Myocyte (in vitro differentiated cells): ENCODE measurements around the gene SNX10. TPM values are rescaled to one million over a fixed set of nuclear protein-coding genes. Genes with fewer than 3 reads are reported as not detected.

Experiments used
- DNase-seq: peaks from one replicate; pipeline ENCODE4 v3.0.0-alpha.2; 2012; ENCODE audit warnings: low read depth
- total RNA-seq: library from RNA; depleted of rRNA; stranded (reverse); fragments of >200 nt; gene quantifications from 2 replicates; pipeline ENCODE4 v1.2.3, GENCODE V29; 2014

SNX10 gene
- total RNA-seq, 1 donor from 2014 or later = not detected

DNA sequence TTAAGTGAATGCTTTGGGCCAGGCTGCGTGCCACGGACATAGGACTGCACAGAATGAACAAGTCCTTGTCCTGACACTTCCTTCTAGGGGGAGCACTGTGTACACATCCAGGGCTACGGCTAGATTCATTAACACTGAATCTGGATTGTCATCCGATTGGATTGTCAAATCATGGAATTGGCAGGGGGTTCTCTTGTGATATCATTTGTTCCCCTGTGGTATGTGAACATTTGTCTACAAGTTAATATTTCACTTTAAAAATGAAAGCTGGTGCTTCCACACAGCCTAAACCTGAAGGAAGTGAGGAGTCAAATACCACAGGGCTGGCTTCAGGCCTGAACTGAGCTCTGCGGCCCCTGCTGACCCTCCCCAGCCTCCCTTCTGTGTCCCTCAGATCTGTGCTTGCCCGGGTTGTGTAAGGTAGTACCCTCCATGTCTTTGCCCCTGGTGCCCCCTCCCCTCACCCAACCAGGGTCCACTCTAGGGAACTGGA, 75.6 kb downstream of the SNX10 start:
- no peak for DNase-seq

DNA sequence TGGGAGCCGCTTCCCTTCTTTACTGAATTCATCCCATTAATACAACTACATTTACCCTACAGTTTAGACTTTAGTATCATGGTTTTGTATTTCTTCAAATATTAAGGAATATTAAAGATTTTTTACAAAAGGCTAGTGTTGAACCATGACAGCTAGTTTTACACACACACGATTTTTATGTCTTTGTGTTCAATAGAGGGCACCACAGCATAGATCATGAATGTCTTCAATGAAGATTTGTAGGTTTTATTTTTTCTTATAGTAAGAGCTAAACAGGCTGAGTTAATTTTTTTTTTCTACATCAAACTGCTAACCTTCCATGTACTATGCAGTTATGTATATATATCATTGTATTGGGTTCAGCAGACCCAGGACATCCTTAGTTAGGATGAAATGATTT, 76.9 kb downstream of the SNX10 start:
- peak; percentile 12 for DNase-seq

DNA sequence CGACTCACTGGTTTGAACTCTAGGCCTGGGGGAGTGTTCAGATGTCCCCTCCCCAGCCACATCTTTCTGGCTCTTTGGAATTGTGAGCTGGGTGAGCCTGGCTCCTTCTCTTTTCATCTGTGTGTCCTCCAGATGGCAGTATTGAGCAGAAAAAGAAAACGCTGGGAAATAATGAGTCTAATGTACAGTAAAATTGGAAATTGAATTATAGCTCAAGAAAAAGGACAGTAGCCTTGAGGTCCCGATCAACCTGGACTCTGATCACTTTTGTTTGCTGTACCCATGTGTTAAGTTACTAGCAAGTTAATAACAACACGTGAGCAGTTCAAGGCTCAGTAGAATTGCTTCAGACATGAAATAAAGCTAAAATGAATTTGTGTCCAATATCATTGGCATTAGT, 77.9 kb downstream of the SNX10 start:
- DNase-seq = peak; percentile 80

DNA sequence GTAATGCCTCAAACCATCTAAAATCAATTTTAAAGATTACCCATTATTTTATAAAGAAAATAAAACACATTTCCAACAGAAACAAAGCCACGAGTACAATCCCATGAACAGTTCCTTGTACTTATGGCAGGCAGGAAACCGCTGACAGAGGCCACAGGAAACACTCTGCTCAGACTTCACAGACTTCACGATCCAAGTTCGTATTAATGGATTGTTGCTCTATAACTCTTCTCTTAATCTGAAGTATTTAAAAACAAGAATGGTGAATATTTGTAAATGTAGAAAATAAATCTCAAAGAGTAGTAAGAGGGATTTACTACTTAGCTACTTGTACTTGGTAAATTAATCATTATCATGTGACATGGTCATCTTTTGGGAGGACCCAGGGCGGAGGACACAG, 78.3 kb downstream of the SNX10 start:
- peak; percentile 7 for DNase-seq

DNA sequence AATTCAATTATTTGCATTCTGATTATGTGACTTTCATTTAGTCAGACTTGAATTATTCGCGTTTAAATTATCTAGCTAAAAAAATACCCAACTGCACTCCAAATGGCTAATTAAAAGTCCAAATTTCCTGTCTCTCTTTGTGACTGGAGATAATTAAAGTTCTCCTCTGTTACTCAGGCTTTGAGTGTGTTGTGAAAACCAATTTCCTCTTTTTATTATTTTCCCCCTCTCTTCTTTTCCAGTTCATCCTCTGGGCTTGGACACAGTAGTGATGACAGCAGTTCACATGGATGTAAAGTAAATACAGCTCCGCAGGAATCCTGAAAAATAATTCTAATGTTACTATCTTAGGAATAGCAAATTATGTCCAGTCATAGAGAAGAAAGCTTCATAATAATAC, 80.6 kb downstream of the SNX10 start:
- no peak for DNase-seq

DNA sequence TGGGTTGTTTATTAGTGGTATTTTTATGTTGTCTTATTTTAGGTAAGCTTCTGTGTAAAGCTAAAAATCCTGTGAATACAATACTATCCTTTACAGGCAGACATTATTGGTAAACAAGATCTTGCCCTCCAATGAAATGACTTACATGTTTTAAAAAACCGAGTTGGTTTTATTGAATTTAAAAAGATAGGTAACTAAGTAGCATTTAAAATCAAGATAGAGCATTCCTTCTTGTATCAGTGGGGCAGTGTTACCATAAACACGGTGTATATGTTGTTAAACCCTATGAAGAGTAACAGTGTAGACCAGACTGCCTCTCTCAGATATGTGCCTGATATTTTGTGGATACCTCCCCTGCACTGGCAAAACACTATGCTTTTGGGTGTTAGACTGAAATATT, 81.0 kb downstream of the SNX10 start:
- DNase-seq = no peak

DNA sequence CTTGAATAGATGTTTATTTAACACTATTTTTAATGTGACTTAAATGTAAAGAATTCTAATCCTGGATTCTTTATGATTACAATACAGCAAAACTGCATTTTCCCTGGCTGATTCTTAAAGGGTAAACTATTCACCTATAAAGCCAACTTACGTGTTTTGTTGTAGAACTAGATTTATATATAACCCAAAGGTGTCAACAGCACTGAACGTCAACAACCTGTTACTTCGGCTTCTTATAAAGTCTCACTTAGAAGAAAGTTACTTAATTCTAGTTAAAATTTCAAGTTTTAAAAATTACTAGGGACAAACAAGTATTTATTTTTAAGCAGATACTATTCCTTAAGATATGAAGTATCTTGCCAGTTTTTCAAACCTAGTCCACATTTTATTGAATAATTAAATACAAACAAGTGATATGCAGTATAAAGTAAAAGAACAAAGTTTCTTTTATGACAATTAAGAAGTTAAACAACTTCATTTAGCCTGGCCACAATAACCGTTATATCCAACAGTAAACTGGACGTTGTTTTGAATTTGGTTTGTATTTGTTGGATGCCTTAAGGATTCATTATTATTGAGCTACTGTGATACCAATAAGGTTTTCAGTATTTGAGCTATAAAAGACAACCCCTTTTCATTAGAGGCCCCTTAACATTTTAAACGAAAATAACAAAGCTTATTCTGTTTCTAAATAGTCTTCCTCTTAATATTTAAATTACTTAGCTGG, 83.1 kb downstream of the SNX10 start:
- no peak for DNase-seq

DNA sequence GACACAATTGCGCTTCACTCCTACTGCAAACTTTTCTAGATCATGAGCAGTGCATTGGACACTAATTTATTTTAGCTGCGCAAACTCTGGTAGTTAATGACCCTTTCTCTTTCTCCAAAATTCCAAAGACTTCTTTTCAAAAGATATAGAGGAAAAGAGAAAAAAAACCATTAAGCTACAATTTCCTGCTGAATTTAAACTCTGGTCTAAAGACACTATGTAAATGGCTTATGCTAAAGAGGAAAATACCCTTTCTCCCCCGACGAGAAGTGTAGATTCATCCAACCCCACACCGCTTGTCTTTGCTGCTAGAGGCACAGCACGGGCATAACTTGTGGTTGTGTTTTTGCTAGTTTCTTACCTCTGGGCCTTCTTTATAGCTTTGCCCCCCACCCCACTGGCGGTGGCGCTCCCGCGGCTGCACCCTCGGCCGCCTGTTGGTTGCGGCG, 84.1 kb downstream of the SNX10 start:
- no peak for DNase-seq

DNA sequence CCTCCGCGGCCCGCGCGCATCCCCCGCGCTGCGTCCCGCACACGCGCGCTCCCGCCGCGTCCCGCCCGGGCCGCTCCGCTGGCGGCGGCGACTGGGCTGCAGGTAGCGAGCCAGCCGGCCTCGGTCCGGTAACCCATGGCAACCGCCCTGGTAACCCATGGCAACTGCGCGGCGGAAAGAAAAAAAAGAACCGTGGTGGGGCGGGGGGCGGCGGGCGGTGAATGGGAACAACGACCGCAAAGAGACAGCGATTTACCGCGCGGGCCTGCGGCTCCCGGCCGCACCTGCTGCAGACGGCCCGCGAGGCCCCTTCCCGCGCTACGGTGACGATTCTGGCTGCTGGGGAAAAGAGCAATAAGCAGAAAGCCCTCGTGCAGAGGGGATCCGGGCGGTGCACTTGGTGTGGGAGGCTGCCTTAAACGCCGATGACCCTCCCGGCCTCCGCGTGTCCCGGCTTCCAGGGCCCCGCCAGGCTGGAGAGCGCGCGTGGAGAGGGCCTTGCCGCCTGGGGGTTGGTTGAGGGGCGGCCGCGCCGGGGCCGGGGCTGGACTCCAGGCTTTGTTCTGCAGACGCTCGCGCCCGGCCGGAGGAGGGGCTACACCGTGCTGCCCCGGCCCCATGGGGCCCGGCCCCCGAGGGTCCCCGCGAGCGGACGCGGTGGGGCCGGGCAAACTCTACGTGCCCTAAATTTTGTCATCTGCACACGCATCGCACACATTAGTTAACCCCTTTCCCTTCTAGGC, 84.7 kb downstream of the SNX10 start:
- DNase-seq = no peak

DNA sequence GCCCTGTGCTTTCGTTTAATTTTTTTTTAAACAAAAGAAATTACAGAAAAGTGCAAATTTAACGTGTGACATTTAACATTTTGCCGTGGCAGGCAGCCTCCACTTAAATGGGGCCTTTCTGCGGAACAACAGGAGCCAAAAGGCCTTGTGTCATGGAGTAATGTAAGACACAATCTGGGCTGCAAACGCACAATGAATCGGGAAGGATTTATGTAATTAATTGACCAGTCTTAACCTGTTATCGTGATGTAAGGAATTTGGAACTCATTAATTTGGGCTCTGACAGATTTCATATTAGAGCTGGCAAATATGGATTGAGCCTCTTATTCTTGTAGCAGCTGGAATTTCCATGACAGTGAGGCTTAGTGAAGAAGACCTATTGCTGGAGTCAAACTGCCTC, 86.4 kb downstream of the SNX10 start:
- no peak for DNase-seq

DNA sequence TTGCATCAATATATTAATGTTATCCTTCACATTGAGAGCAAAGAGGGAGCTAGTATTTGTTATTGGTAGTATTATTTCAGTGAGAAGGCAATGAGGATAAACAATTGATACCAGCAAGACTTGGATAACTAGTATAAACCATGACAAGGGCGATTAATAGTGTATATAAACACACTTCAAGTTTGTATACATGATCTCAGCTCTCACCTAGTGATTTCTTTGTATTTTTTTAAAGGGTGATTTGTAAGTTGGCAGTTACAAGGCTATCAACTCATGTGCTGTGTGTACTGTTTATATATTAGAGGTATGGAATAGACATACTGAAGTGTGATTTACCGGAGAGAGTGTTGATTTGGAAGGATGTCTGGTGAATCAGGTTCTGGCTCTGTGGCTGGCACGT, 88.0 kb downstream of the SNX10 start:
- DNase-seq = no peak

DNA sequence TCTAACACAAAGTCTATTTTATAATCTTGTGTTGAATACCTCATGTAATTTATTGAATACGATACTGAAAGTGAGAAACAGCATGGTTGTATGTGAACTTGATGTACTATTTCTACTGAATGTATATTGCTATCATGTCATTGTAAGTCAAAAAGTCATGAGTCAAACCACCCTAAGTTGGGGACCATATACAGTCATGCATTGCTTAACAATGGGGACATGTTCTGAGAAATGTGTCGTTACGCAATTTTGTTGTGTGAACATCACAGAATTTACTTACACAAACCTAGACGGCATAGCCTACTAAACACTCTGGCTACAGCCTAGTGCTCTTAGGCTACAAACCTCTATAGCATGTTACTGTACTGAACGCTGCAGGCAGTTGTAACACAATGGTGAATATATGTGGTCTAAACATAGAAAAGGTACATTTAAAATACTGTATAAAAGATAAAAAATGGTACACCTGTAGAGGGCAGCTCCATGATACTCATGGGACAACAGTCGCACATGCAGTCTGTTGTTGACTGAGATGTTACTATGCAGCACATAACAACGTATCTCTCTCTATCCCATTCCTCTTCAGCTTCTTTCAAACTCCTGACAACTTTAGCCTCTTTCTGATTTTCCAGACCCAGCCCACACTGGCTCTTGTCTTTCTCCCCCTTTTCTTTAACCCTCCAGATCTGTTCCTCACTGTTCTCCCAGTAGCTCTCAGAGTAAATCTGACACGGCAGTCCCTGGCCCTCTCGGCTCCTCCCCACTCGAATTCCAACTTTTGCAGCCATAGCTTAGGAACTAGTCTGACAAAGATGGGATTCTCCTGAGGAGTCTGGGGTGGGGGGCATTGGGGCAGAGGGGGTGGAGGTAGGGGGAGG, 90.1 kb downstream of the SNX10 start:
- no peak for DNase-seq

DNA sequence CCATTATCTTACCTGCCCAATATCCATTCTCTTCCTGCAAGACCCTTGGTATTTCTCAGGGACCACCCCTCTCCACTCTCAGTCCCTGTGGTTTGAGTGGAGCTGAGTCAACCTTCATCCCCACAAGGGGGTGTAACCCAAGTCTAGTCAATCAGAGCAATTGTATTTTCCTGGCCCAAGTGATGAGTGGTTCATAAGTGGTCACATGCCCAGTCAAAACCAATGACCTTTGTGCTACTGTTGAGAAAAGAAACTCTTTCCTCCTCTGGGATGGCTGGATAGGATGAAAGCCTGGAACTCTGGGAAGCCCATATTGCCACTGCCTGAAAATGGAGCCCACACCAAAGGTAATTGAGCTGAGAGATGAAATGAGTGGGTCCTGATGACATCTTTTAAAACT, 93.6 kb downstream of the SNX10 start:
- no peak for DNase-seq

DNA sequence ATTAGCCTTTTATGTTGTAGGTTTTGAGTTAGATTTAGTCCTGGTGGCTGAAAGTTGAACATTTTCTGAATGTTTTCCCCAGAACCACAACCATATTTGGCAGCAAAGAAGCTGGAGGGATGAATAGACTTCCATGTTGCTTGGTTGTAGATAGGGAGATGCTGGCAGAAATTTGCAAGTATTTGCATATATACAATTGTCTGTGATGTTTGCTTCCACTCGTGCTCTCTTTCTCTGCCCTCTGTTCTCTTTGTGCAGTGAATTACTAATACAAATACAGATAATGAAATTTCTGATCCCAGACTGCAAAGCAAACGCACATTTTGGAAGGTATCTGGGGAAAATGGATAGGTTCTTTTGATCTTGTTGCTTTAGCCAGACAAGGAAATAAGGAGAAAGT, 96.1 kb downstream of the SNX10 start:
- DNase-seq = no peak

DNA sequence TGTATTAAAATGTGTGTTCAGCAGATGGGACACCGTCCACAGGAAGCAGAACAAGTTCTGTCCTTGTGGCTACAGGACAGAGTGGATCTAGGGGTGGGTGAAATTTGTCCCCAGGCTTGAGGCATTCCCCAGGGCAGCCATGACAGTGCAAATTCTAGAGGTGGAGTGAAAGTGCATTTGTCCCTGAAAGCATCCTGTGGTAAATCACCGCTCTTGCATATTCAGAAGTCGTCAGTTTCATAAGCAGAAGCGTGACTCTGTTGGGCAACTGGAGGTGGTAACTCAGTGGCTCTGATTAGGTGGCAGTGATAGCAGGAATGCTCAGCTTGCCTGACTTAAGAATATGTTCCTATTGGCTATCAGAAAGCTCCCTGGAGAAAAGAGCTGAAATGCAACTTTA, 96.6 kb downstream of the SNX10 start:
- no peak for DNase-seq

DNA sequence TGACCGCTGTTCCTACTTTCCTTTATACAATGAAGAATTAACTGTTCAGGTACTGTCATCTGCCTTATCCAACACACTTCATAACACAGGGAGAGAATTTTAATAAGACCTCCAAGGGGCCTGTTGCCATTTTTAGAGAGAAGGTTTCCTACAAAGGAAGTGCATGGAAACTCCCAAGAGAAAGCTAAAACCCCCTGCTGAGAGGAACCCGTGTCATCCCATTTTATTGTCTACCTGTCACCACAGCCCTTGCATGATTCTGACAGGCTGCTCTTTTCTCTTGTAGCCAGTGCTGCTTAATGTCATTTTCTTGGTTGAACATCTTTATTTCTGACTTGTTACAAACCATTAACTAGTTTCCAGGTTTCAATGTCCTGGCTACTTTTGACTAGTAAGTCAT, 98.4 kb downstream of the SNX10 start:
- no peak for DNase-seq

DNA sequence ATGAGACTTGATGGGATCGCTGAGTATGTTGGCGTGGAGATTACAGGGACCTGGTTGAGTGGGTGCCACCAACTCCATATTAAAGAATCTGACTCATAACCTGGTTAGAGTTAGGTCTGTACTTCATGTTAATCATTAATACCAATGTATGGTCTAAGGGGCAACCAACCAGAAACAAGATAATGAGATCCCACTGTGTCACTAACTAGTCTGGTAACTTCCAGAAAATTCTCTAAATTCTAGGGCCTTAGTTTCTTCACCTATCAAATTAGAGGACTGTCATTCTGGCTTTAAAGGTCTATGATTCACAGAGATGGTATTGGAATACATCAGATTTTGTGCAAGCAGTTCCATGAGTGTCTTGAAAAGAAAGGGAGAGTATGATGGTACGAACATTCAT, 102.2 kb downstream of the SNX10 start:
- DNase-seq = no peak

DNA sequence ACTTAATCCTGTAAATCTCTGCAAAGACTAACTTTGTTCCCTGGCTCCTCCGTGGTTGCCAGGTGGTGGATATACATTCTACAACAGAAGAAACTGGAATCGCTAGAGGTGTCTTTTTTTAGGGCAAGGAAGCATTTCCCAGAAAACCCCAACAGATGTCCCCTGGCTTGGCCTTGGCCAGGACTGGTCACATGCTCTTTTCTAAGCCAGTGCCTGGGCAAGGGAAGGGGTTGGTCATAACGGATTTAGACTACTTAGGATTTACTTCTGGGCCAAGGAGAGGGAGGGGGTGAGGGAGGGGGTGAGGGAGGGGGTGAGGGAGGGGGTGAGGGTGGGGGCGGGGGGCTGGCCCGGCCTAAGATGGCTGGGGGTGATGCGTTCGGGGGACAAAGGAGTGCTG, 105.7 kb downstream of the SNX10 start:
- peak; percentile 16 for DNase-seq

DNA sequence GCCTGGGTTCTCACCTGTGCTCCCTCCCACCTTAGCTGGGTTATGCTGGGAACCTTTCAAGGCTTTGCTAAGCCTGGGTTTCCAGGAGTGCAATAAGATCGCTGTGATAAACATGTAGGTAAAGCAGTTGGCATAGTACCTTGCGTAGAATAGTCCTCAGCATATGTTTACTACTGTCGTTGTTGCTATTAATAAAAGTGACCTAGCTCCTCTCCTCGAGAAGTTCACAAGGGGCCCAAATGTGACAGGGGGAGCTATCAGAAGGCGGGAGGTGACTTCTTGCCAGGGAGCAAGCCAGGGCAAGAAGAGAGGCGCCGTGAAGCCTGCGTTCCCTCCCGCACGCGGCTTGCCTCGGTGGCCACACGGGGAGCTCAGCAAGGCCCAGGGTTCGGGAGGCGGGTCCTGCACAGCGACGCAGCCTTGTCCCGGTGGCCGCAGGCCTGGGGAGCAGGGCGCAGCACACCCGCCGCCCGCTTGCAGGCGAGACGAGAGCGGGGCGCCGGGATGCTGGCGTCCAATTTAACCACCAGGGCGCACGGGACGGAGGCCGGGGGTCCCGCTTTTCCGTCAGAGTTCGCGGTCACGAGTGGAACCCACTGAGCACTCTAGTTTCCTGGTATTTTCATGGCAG, 106.2 kb downstream of the SNX10 start:
- DNase-seq = peak; percentile 18

DNA sequence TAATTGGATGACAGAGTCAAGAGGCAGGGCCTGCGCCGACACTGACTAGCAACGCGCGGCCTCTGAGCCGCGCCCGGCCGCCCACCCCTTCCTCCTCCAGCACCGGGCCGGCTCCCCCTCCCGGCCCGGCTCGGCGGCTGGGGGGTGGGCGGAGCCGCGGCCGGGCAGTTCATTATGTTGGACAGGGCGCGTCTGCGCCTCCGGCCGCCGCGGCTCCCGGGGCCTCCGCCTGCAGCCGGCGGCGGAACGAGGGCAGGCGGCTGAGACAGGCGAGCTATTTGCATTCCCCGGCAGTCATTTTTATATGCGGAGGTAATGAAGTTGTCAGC, 106.7 kb downstream of the SNX10 start:
- DNase-seq = peak; percentile 47

DNA sequence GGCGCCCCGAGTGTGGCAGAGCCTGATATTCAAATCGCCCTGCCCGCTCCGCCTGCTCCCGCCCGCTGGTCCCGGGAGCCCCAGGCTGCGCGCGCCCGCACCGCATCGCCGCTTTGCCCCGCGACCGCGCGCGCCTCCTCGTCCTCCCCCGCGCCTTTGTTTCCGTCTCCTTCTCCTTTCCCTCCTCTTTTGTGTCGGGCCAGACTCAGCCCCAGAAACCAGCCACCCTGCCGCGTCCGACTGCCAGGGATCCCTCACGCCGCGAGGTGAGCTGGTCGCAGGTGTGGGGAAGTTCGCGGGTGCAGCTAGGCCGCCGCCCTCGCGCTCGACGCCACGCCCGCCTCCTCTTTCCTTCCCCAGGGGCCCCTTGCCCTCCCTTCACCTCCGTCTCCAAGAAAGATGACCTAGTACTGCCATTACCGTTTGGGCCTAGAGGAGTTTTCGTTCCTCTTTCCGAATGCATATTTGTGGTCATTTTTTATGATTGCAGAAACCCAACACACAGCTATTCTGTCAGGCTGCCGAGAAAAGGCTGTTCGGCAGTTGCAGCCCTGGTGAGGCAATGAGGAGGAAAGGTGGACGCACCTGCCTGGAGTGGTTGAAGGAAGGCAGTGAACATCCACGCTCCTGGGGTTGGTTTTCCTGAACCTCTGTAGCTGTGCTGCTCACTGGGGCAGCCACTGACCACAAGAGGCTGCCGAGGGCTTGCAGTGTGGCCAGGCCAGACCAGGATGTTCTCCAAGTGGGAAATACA, 107.3 kb downstream of the SNX10 start:
- DNase-seq = peak; percentile 38
